GM18499 (cell line): Measurements from ENCODE around the gene MLLT10.

Source experiments
- ATAC-seq: cut with Tn5 transposase; IDR thresholded peaks from one replicate; pipeline ENCODE4 v1.9.1; 2021; ENCODE audit warnings: moderate number of reproducible peaks; ENCODE audit not compliant: insufficient read depth, unreplicated experiment

The MLLT10 gene

GRCh38 chr10:21722209-21722608 is 188.2 kb downstream of the MLLT10 start:
- ATAC-seq = no peak

GRCh38 chr10:21724020-21724589 is 190.1 kb downstream of the MLLT10 start:
- no peak for ATAC-seq

GRCh38 chr10:21724687-21725367 is 190.8 kb downstream of the MLLT10 start:
- peak; percentile 70 for ATAC-seq

- no peak for ATAC-seq
Measured at GRCh38 chr10:21726601-21727225, 192.7 kb downstream of the MLLT10 start.

GRCh38 chr10:21727452-21728168 is 193.6 kb downstream of the MLLT10 start:
- no peak for ATAC-seq

- no peak for ATAC-seq
Measured at GRCh38 chr10:21728618-21729017, 194.6 kb downstream of the MLLT10 start.

- peak; percentile 68 for ATAC-seq
Measured at GRCh38 chr10:21732067-21732772, 198.2 kb downstream of the MLLT10 start.

- ATAC-seq = no peak
Measured at GRCh38 chr10:21733710-21734109, 199.7 kb downstream of the MLLT10 start.

GRCh38 chr10:21737106-21737505 is 203.1 kb downstream of the MLLT10 start:
- ATAC-seq = no peak

GRCh38 chr10:21740989-21741388 is 207.0 kb downstream of the MLLT10 start:
- no peak for ATAC-seq

GRCh38 chr10:21742740-21743412 is 208.8 kb downstream of the MLLT10 start:
- ATAC-seq = no peak

GRCh38 chr10:21744223-21744622 is 210.2 kb downstream of the MLLT10 start:
- no peak for ATAC-seq

- no peak for ATAC-seq
Measured at GRCh38 chr10:21746118-21746517, 212.1 kb downstream of the MLLT10 start.

GRCh38 chr10:21747809-21748208 is 213.8 kb downstream of the MLLT10 start:
- ATAC-seq = no peak

- ATAC-seq = no peak
Measured at GRCh38 chr10:21749788-21750187, 215.8 kb downstream of the MLLT10 start.

- no peak for ATAC-seq
Measured at GRCh38 chr10:21750424-21750823, 216.4 kb downstream of the MLLT10 start.

GRCh38 chr10:21751341-21752310 is 217.6 kb downstream of the MLLT10 start:
- no peak for ATAC-seq

- ATAC-seq = no peak
Measured at GRCh38 chr10:21753497-21754270, 219.7 kb downstream of the MLLT10 start.
